Measurements from ENCODE around the gene PREX1.

DNA sequence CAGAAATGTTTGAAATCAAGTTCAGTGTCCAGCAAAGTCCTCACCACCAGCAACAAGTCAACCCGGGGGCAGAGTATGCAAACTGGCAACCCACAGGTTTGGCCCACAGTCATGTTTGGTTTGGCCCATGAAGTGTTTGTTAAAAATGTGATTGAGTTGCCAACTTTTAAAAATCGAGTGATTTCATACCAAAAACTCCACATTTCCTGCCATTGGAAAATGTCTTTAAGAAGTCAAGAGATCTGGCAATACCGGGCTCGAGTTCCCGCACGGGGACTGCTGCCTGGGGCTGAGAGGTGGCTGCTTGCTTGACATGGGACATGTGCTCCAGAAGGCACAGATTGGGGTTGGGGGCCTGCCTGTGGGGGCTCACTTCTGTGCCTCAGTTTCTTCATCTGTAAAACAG lies 36.1 kb downstream of the PREX1 start:
- TF ChIP-seq, protein P1, sequence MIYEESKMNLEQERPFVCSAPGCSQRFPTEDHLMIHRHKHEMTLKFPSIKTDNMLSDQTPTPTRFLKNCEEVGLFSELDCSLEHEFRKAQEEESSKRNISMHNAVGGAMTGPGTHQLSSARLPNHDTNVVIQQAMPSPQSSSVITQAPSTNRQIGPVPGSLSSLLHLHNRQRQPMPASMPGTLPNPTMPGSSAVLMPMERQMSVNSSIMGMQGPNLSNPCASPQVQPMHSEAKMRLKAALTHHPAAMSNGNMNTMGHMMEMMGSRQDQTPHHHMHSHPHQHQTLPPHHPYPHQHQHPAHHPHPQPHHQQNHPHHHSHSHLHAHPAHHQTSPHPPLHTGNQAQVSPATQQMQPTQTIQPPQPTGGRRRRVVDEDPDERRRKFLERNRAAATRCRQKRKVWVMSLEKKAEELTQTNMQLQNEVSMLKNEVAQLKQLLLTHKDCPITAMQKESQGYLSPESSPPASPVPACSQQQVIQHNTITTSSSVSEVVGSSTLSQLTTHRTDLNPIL (CRISPR knock-in tag; IDR thresholded peaks at IDR 0.05; ENCODE audit: low read depth) = no peak
- TF ChIP-seq RARB (CRISPR knock-in tag; IDR thresholded peaks at IDR 0.05) (no peak), ZFP30 (CRISPR knock-in tag; IDR thresholded peaks at IDR 0.05) (no peak), GLIS3 (CRISPR knock-in tag; IDR thresholded peaks at IDR 0.05) (no peak)
- TF ChIP-seq, protein P2, sequence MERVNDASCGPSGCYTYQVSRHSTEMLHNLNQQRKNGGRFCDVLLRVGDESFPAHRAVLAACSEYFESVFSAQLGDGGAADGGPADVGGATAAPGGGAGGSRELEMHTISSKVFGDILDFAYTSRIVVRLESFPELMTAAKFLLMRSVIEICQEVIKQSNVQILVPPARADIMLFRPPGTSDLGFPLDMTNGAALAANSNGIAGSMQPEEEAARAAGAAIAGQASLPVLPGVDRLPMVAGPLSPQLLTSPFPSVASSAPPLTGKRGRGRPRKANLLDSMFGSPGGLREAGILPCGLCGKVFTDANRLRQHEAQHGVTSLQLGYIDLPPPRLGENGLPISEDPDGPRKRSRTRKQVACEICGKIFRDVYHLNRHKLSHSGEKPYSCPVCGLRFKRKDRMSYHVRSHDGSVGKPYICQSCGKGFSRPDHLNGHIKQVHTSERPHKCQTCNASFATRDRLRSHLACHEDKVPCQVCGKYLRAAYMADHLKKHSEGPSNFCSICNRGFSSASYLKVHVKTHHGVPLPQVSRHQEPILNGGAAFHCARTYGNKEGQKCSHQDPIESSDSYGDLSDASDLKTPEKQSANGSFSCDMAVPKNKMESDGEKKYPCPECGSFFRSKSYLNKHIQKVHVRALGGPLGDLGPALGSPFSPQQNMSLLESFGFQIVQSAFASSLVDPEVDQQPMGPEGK (CRISPR knock-in tag; IDR thresholded peaks at IDR 0.05; ENCODE audit: borderline replicate concordance) = no peak
- TF ChIP-seq, protein P3, sequence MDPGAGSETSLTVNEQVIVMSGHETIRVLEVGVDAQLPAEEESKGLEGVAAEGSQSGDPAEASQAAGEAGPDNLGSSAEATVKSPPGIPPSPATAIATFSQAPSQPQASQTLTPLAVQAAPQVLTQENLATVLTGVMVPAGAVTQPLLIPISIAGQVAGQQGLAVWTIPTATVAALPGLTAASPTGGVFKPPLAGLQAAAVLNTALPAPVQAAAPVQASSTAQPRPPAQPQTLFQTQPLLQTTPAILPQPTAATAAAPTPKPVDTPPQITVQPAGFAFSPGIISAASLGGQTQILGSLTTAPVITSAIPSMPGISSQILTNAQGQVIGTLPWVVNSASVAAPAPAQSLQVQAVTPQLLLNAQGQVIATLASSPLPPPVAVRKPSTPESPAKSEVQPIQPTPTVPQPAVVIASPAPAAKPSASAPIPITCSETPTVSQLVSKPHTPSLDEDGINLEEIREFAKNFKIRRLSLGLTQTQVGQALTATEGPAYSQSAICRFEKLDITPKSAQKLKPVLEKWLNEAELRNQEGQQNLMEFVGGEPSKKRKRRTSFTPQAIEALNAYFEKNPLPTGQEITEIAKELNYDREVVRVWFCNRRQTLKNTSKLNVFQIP (CRISPR knock-in tag; IDR thresholded peaks at IDR 0.05; ENCODE audit: borderline replicate concordance, low read depth) = no peak
